DND-41 (cell line): ENCODE results near the gene PIK3R6.

Source experiments
- ATAC-seq: fragments of 200-7000 bp; cut with Tn5 transposase; 3 replicates; pipeline ENCODE4 v1.9.1; 2021; ENCODE audit warnings: low read depth; ENCODE audit not compliant: insufficient read depth
- DNase-seq: peaks from one replicate; pipeline ENCODE4 v3.0.0-alpha.2; 2020
- H2AFZ ChIP-seq: 2 replicates; pipeline ENCODE4 v1.6.0; 2012; ENCODE audit warnings: low read depth, low read length
- H3K27ac ChIP-seq: 2 replicates; pipeline ENCODE4 v1.5.1; 2012; ENCODE audit warnings: low read length, inconsistent platforms
- H3K27me3 ChIP-seq: fragments of 200-600 bp; sonication (generic); 2 replicates; pipeline ENCODE4 v1.6.0; 2012; ENCODE audit warnings: low read length, mild to moderate bottlenecking, inconsistent platforms; ENCODE audit not compliant: insufficient read depth, poor library complexity
- H3K36me3 ChIP-seq: 2 replicates; pipeline ENCODE4 v1.5.1; 2012; ENCODE audit warnings: low read length, inconsistent platforms; ENCODE audit not compliant: insufficient read depth
- H3K4me1 ChIP-seq: 2 replicates; pipeline ENCODE4 v1.5.1; 2012; ENCODE audit warnings: mild to moderate bottlenecking, low read length; ENCODE audit not compliant: insufficient read depth
- H3K4me2 ChIP-seq: 2 replicates; pipeline ENCODE4 v1.6.0; 2012; ENCODE audit warnings: mild to moderate bottlenecking, moderate library complexity, low read length, inconsistent platforms; ENCODE audit not compliant: insufficient read depth
- H3K4me3 ChIP-seq, 2 experiments: fragments of 200-600 bp in 1 of 2; shearing (Covaris generic) in 1 of 2; 2 replicates each; pipeline ENCODE4 v1.5.1; 2012 to 2016; ENCODE audit warnings: inconsistent platforms in 2 of 2, low read length in 2 of 2, mild to moderate bottlenecking in 2 of 2, low read depth in 1 of 2, moderate library complexity in 1 of 2
- H3K79me2 ChIP-seq: 2 replicates; pipeline ENCODE4 v1.6.0; 2012; ENCODE audit warnings: low read length, inconsistent platforms; ENCODE audit not compliant: insufficient read depth
- H3K9ac ChIP-seq: 2 replicates; pipeline ENCODE4 v1.6.0; 2012; ENCODE audit warnings: low read depth, mild to moderate bottlenecking, inconsistent platforms, low read length, moderate library complexity
- H3K9me3 ChIP-seq: 2 replicates; pipeline ENCODE4 v1.5.1; 2012; ENCODE audit warnings: low read length, moderate library complexity, mild to moderate bottlenecking, inconsistent platforms; ENCODE audit not compliant: insufficient read depth, severe bottlenecking
- H4K20me1 ChIP-seq: 2 replicates; pipeline ENCODE4 v1.6.0; 2012; ENCODE audit warnings: low read length; ENCODE audit not compliant: insufficient read depth
- CTCF ChIP-seq: IDR thresholded peaks from 2 replicates; pipeline ENCODE4 v1.5.1; 2012; ENCODE audit warnings: borderline replicate concordance, low read length, moderate library complexity, mild to moderate bottlenecking; ENCODE audit not compliant: poor library complexity, severe bottlenecking; ENCODE audit errors: extremely low read depth
- EZH2 ChIP-seq: IDR thresholded peaks from 3 replicates; pipeline ENCODE4 v1.6.1; 2012; ENCODE audit warnings: borderline replicate concordance, low read depth, mild to moderate bottlenecking, moderate library complexity, low read length, inconsistent platforms; ENCODE audit not compliant: severe bottlenecking

The PIK3R6 gene

GRCh38 chr17:8798846-8799569, 68.5 kb downstream of the PIK3R6 start, which contains the start of gene MFSD6L:
TSS of gene MFSD6L (minus strand) at chr17:8799365. CDS start at chr17:8799120, 245 bp downstream.
- TF ChIP-seq EZH2 (no peak), CTCF (peak; percentile 16)

GRCh38 chr17:8798176-8798845, 69.2 kb downstream of the PIK3R6 start:
- no peaks in the 10 kb centered on the region for H3K79me2 ChIP-seq

More at GRCh38 chr17:8798846-8799569, 68.5 kb downstream of the PIK3R6 start, which contains the start of gene MFSD6L:
- ATAC-seq (no peak), DNase-seq (no peak)
- Histone ChIP-seq H3K9me3 (no peaks in the 10 kb centered on the region), H3K27ac (no peak within 1 kb of the TSS), H4K20me1 (no peaks in the 10 kb centered on the region), H3K79me2 (no peaks in the 10 kb centered on the region), H3K27me3 (no peaks in the 10 kb centered on the region), H3K9ac (no peak within 1 kb of the TSS), H3K4me3 (no peak within 1 kb of the TSS), H2AFZ (no peak within 1 kb of the TSS), H3K36me3 (peaks cover 23% of the 10 kb centered on the region), H3K4me2 (no peak within 1 kb of the TSS), H3K4me1 (no peaks in the 10 kb centered on the region; the same call in 1 of the 2 replicates)

GRCh38 chr17:8797621-8798175, 69.8 kb downstream of the PIK3R6 start:
- Histone ChIP-seq H3K4me1 (no peaks in the 10 kb centered on the region; the same call in 1 of the 2 replicates), H3K27ac (no peak overlapping the region), H3K4me3 (no peak overlapping the region), H2AFZ (no peak overlapping the region), H3K9ac (no peak overlapping the region), H3K79me2 (no peaks in the 10 kb centered on the region), H3K27me3 (no peaks in the 10 kb centered on the region), H3K4me2 (no peak overlapping the region), H3K9me3 (no peaks in the 10 kb centered on the region), H3K36me3 (peaks cover 10% of the 10 kb centered on the region), H4K20me1 (no peaks in the 10 kb centered on the region)
- no peak for ATAC-seq
- TF ChIP-seq CTCF (no peak), EZH2 (no peak)
- DNase-seq: no peak

More at GRCh38 chr17:8798176-8798845, 69.2 kb downstream of the PIK3R6 start:
- peaks cover 16% of the 10 kb centered on the region for H3K36me3 ChIP-seq
- no peaks in the 10 kb centered on the region; the same call in 1 of the 2 replicates for H3K4me1 ChIP-seq
- H3K4me2 ChIP-seq: no peak overlapping the region
- H3K9ac ChIP-seq: no peak overlapping the region
- TF ChIP-seq EZH2 (no peak), CTCF (no peak)
- H4K20me1 ChIP-seq: no peaks in the 10 kb centered on the region
- H3K9me3 ChIP-seq: no peaks in the 10 kb centered on the region
- H3K27ac ChIP-seq: no peak overlapping the region
- DNase-seq: no peak
- no peak for ATAC-seq
- no peaks in the 10 kb centered on the region for H3K27me3 ChIP-seq
- H2AFZ ChIP-seq: no peak overlapping the region
- no peak overlapping the region for H3K4me3 ChIP-seq
